Cerebellar cortex (tissue), 1 donor: ENCODE results near the gene ECT2.
"Not testable (repeated sequence)": the region's sequence is repeated elsewhere in the genome, so short reads cannot be mapped to it uniquely, and the experiment has no call there.

Experiments
- DNase-seq: peaks from one replicate; pipeline ENCODE4 v3.0.0-alpha.2; 2015; ENCODE audit warnings: low spot score

The ECT2 gene

DNA sequence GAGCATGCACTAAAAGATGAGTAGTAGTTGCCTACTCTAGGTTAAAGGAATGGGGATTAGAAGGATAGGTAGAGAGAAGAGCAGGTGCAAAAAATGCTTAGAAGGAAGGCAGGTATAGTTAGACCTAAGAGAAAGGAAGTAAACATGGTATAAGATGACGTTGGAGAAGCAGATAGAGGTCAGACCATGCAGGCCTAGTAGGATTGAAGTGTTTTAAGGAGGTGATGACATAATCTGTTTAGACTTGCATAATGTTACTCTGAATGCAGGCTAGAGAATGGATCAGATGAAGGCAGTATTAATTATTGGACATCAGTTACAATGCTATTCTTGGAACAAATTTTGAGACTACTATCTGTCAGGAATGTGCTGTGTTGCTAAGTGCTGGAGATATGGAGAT lies 11.1 kb upstream of the ECT2 start:
- no peak for DNase-seq

DNA sequence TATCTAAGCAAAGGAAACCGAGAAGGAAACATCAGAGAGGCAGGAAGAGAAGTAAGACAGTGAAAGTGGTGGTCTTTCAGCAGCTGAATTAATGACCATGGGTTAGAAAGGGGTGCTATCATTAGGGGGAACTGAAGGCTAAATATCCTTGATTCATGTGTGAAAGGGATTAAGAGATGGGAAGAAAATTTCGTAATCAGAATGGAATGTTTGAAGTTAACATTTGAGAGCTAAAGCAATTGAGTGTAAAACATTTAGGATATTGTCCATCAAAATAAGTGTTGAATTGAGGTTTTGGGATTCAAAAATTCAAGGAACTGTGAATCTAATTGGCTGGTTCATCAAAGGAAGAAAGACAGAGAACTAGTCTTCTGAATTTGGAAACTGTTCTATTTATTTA lies 4.1 kb upstream of the ECT2 start:
- DNase-seq = no peak

DNA sequence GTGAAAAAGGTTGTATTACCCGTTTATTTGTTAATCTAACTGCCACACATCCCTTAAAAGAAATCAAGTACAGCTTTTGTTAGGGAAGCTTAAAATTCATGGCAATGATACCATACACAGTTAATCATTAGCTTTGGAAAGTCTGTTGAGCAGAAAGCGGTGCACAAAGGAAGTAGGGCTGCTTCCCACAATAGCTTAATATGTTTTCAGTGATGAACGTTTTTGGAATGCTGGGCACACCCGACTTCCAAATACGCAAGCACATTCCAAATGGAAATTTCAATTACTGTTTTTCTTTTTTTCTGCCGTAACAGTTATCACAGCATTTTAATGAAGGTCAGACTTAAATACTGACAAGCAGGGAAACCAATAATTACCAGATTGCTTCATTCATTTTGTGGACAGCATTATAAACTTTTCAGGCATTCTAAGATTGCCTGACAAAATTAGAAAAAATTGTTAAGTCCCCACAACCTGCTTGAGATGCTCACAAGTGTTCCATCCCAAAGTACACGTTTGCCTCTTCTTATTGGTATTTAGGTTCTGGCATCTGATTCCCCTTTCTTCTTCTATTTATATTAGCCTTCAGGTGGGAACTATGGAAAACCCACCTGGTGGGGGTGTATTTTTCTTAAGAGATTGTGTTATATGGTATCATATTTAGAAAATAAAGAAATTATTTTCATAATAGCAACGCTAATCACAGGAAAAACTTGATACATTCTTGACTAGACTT lies 1.1 kb upstream of the ECT2 start:
- peak; percentile 8 for DNase-seq

DNA sequence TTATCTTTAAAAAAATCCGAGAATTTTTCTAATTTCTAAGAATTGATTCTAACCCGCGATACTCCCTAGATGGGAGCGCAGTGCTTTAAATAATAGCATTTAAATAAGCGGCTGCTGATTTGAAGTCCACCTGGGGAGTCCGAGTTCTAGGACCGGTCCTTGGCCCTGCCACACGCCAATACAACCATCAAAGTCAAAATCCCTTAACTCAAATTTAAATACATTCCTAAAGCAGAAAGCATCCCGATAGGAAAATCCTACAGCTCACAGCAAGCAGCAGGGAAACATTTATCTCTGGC lies 508 bp upstream of the ECT2 start:
- no peak for DNase-seq

DNA sequence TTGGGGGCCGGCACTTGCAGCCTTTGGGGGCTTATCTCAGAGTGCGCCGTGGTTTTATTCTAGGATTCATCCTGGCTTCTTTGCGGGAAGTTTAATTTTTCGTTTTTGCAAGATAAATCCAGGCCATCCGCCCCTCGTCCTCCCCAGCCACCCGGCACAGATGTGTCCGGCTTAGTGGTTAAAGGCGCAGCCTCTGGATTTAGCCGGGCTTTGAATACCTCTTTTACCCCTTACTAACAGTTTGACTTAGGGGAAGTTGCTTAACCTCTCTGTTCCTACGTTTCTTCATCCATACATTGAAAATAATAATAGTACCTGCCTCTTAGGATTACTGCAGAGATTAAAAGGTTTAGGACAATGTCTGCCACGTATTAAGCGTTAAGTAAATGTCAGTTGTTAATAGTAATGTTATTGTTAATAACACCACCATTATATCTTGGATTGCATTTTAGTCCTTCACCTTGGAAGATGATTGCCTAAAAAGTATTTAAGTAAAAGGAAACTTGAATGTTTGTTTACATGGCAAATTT lies 714 bp downstream of the ECT2 start:
- DNase-seq = peak; percentile 16

DNA sequence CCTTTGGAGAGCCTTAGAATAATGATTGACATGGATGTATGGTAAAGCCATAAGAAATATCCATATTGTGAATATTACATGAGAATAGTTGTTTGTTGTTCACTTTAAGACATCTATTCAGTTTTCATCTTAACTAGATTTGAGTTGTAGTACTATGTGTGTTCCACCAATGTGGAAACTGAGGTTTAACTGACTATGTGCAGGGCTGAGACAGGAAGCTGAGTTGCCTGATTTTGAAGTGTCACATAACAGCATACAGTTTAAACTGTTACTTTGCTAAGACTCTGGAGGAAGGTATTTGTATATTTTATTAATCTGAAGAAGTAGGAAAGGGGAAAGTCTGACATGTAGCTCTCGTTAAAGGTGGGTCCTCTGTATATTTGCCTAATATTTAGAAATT lies 2.1 kb downstream of the ECT2 start:
- no peak for DNase-seq

DNA sequence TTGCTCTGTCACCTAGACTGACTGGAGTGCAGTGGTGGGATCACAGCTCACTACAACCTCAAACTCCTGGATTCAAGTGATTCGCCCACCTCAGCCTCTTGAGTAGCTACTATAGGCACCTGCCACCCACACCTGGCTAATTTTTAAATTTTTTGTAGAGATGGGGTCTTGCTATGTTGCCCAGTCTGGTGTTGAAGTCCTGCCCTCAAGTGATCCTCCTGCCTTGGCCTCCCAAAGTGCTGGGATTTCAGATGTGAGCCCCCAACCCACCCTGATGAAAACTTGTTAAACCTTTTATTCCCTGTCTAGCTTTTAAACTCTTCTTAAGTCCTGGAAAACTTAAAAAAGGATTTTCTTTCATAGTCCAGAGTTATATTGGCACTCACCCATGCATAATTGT lies 2.6 kb downstream of the ECT2 start:
- no peak for DNase-seq

DNA sequence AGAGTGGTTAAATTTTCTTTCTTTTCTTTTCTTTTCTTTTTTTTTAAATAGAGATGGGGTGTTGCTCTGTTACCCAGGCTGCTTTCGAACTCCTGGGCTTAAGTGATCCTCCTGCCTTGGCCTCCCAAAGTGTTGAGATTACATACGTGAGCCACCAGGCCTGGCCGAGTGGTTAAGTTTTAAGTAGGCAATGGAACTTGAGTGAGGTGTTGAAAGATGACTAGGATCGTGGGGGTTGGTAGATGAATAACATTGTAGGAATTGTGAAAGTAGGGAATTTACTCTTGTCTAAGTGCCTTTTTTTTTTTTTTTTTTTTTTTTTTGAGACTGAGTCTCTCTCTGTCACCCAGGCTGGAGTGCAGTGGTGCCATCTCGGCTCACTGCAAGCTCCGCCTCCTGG lies 9.9 kb downstream of the ECT2 start:
- DNase-seq = not testable (repeated sequence)

DNA sequence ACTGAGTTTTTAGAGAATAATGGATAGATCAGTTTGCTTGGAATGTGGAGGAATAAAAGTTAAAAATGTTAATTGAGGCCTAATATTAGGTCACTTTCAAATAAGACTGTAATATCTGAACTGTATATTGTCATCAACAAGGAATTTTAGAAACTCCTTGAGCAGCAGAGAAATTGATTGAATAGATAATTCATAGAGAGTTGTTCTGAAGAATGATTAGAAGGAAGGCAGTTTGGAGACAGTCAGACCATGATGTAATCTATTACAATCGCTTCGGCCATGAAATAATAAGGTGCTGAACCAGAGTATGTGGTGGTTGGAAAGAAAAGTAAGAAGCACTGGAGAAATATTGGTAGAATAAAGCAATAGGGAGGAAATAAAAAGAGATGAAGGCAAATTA lies 15.7 kb downstream of the ECT2 start:
- no peak for DNase-seq

DNA sequence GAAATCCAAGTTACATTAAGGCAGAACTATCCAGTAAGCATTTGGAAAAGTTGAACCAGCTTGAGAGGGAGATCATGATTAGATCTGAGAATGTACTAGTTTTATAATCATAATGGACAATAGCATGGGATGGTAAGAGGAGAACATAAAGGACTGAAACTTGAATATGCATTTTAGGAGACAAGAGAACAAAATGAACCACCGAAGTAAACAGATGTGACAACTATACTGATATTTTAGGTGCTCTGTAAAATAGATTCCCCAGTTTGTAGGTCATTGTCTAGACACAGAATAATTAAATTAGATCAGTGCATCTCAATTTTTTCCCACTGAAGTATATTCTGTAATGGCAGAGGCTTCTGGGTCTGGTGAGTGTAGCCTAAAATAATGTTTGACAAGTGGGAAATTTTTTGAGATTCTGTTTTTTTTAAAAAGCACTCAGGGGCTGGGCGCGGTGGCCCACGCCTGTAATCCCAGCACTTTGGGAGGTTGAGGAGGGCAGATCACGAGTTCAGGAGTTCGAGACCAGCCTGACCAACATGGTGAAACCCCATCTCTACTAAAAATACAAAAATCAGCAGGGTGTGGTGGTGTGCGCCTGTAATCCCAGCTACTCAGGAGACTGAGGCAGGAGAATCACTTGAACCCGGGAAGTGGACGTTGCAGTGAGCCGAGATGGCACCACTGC lies 16.3 kb downstream of the ECT2 start:
- DNase-seq = no peak

DNA sequence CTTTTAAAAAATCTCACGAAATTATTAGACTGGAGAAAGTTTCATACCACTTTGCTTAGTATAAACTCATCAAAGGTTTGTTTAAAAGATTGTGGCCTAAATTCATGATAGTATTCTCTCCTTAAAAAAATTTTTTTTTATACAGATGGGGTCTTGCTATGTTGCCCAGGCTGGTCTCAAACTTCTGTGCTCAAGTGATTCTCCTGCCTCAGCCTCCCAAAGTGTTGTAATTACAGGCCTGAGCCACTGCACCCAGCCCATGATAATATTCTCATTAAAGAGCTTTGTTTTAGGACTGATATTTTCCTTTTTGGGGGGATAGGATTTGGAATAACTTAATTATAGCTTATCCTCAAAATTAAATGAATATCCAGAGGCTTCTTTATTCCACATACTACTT lies 19.9 kb downstream of the ECT2 start:
- DNase-seq = no peak

DNA sequence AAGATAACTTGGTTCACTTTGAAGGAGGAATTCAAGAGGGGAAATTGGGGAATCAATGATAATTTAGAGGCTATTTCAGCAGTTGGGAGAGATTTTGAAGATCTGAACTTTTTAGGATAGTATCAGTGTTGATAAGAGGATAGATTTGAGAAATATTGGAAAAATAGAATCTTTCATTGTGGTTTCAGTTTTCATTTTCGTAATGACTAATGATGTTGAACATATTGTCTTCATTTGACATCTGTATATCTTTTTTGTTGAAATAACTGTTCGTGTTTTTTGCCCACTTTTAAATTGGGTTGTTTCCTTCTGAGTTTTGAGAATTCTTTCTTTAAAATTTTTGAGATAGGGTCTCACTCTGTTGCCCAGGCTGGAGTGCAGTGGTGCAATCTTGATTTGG lies 21.1 kb downstream of the ECT2 start:
- DNase-seq = no peak

DNA sequence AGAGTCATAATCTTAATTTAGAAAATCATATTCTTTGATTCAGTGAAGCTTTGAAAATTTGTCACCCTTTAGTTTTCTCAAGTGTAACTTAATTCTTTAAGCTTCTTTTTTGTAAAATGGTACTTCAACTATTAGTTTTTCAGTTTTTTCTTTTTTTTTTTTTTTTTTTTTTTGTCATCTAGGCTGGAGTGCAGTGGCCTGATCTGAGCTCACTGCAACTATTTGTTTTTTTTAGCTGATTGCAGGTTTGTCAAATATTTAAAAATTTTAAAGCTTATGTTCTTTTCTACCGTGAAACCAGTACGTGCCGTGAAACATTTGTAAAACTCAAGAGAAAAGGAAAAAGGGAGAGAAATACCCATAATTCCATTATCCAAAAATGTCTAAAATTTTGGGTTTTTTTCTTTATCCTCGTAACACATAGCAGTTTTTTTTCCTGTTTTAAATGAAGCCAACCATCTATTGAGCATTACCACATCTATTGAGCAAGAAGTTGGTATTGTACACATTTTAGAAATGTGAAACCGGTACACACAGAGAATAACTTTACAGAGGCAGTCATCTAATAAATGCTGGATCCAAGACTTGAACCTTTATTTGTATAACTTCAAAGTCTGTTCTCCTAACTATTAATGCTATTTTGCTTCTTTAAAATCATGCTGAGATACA lies 25.7 kb downstream of the ECT2 start:
- DNase-seq = no peak

DNA sequence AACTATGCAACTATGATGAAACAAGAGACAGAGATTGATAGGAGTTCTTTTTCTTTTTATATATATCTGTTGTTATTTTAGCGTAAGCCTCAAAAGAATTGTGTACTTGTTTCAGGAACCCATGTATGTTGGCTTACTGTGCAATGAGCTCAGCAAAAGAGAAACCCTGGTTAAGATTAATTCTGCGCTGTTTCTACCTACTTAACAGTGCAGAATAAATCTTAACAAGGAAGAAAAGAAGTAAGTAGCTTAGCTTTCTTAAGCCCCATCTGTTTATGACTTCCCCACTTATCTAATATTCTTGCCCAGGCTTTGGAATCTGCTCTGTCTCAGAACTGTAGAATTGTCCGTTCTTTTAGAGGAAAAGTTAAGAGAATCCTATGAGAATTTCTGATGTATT lies 27.4 kb downstream of the ECT2 start:
- no peak for DNase-seq

DNA sequence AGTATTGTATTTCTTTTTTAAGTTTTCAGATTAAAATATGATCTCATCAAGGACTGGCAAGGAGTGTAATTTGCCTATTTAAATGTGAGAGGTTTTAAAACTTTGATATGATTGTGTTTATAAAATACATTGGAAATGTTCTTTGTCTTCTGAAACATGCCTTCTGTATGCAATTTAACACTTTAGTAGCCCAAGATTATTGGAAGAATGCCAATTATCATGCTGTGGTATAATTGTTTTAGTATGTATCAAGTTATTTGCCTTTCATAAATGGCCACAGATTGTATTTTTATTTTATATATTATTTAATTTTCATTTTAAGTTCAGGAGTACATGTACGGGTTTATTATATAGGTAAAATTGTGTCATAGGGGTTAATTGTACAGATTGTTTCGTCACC lies 31.7 kb downstream of the ECT2 start:
- DNase-seq = no peak

DNA sequence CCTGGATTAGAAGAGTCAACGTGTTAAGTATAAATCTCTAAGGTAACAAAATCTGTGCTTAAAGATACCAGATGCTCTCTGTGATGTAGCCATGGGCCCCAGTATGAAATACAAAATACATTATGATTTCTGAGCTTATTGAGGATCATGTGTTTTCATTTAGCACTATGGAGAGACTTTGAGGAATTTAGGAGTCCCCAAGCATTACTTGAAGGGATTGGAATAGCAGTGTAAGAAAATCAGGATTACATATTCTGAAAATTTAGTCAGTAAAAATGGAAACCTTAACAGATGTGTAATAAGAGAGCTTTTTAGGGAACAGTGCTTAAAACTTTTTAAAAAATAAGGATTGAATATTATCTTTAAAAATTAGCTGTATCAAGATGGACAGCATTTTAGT lies 35.5 kb downstream of the ECT2 start:
- DNase-seq = no peak

DNA sequence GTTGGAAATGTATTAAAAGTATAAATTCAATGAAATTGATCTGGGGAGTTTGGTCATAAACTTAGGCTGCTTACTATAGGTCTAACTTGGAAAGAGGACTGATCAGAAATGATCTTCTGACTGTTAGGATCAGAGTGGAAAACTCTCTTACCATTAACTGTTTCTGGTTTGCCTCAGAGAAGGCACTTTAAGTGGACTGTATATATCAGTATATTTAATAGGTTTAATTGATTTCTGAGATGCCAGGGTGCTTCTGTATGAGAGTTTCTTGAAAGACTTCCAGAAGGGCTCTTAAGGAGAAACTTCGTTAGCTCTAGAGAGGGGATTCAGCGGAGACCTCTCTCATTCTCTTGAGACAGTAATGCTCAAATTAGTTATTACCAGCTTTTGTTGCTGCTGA lies 36.5 kb downstream of the ECT2 start:
- DNase-seq = no peak

DNA sequence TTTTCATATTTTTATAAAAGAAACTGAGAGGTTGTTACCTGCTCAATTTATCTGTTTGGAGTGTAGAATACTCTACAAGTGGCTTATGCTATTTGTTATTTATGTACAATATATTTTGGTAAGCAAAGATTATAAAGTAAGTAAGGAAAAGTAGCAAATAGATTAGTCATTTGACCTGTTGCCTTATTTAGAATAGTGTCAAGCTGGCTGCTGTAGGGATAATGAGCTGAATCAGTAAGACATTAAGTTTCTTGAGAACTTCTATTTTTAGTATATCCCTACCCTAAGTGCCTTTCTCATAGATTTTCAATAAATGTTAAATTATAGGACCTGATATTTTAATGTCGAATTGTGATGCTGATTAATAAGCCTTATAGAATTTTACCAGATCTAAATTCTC lies 37.2 kb downstream of the ECT2 start:
- DNase-seq = no peak

DNA sequence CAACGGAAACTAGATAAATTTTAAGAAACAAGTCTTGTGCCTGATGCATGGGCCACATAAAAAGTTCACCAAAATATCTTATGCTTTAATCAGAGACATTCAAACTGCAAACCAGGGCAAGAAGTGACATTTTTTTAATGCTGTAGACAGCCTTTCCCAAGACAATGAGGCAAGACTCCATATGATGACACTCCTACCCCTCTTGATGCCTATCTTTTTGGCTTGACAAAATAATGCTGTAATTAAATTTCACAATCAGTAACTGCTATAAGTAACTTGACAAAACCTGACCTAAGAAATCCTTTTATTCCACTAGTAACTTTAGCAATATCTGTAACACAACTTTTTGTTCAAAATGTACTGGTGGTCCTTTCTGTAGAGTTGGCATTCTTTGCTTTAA lies 48.7 kb downstream of the ECT2 start:
- no peak for DNase-seq

DNA sequence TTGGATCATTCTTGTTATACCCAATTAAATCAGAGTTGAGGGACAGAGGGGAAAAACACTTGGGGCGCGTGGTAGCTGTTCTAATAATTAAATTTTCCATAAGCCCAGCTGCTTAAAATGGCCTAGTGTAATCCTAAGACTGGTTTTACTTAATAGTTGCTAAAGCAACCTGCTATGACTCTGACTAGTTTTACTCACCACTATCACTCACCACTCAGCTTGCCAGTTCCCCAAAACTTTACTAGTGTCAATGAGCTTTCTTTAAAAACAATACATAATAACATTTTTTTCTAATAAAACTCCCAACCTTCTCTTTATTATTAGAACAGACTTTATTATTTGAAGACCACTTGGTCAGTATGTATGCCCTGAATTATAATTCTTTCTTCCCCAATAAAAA lies 49.6 kb downstream of the ECT2 start:
- DNase-seq = no peak

DNA sequence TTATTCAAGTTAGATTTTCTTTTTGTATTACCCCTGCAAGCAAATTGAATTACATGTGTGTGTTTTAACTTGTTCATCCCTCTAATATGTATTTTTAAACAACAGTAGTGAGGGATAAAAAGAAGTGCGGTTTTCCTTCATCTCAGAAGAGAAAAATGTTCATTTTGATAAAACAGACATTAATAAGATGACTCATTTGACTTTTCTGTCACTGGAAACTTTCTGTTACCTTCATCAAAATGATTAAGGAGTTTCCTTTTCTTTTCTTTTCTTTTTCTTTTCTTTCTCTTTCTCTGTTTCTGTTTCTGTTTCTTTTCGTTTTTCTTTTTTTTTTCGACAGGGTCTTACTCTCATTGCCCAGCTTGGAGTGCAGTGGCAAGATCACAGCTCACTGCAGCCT lies 53.0 kb downstream of the ECT2 start:
- DNase-seq = no peak

DNA sequence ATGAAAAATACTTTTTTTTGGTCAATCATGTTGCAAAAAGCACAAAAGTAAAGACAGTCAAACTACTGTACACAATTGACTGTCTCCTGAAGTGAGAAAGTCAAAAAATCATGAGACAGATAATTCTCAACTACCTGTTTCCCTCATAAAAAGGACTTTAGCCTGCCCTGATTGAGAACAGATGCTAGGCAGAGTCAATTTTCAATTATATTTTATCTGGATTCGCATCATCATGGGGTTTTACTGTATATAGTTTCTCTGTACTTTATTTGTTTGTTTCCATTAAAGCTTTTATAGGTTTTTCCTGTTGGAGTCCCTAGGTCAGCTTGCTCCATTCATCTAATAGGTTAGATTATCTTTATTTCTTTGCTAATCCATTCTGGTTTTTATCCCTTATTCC lies 53.8 kb downstream of the ECT2 start:
- no peak for DNase-seq

DNA sequence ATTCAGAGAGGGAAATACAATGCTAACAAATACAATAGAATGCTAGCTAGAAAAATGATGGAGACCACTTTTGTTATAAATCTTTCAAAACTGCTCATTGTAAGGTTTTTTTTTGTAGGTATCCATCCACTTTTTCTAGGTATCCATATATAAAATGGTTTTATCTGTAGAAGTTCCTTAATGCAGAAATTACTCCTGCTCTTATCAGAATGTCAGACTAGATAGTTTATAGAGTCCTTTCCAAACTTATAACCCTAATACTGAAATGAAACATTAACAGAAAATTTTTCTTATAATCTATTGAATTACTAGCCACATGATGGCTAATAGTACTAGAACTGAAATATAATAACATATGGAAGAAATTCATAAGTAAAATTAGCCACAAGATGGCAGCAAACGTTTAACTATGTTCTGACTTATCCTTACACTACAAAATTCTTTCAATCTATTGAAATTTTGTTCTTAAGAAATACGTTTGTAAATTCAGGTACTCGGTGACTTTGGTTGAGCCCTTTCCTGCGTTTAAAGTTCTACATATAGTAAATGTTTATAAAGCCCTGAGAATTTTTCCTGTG lies 58.5 kb downstream of the ECT2 start:
- peak; percentile 46 for DNase-seq
